Keratinocyte (primary cell): ENCODE measurements around the gene SMAD3. TPM values are rescaled to one million over a fixed set of nuclear protein-coding genes. Genes with fewer than 3 reads are reported as not detected.

Experiments used
- DNase-seq: peaks from one replicate; pipeline ENCODE4 v3.0.0-alpha.2; 2011; ENCODE audit warnings: low read depth, missing footprints, low spot score
- FAIRE-seq: peaks from 2 replicates; lab custom pipeline; 2011; peaks lifted over from hg19 to GRCh38; lab: Jason Lieb, UNC
- H2AFZ ChIP-seq: 2 replicates; pipeline ENCODE4 v1.6.0; 2012; ENCODE audit warnings: low read length, control low read depth, inconsistent platforms; ENCODE audit not compliant: control insufficient read depth
- H3K27ac ChIP-seq: 2 replicates; pipeline ENCODE4 v1.5.1; 2011; ENCODE audit warnings: low read length; ENCODE audit not compliant: control insufficient read depth, insufficient read depth
- H3K27me3 ChIP-seq: 3 replicates; pipeline ENCODE4 v1.6.0; 2011; ENCODE audit warnings: low read length; ENCODE audit not compliant: control insufficient read depth, insufficient read depth; ENCODE audit errors: extremely low read depth
- H3K36me3 ChIP-seq, 2 experiments: 2 replicates in 1 of 2; 3 replicates in 1 of 2; pipeline ENCODE4 v1.5.1; 2011; ENCODE audit warnings: low read length in 2 of 2, mild to moderate bottlenecking in 1 of 2; ENCODE audit not compliant: control insufficient read depth in 2 of 2, insufficient read depth in 2 of 2; ENCODE audit errors: extremely low read depth in 1 of 2
- H3K4me1 ChIP-seq: 3 replicates; pipeline ENCODE4 v1.5.1; 2011; ENCODE audit warnings: low read length; ENCODE audit not compliant: control insufficient read depth, insufficient read depth; ENCODE audit errors: extremely low read depth
- H3K4me2 ChIP-seq: 3 replicates; pipeline ENCODE4 v1.6.0; 2011; ENCODE audit warnings: low read depth, low read length; ENCODE audit not compliant: control insufficient read depth, insufficient read depth; ENCODE audit errors: extremely low read depth
- H3K4me3 ChIP-seq, 3 experiments: fragments of 200-600 bp in 1 of 3; sonication (generic) in 1 of 3; 2 replicates in 2 of 3; 3 replicates in 1 of 3; pipeline ENCODE4 v1.5.1; 2011 to 2016; ENCODE audit warnings: low read length in 3 of 3, mild to moderate bottlenecking in 3 of 3, control low read depth in 2 of 3, inconsistent platforms in 1 of 3, low read depth in 1 of 3, mixed read lengths in 1 of 3, mixed run types in 1 of 3, moderate library complexity in 1 of 3; ENCODE audit not compliant: control insufficient read depth in 2 of 3, insufficient read depth in 2 of 3; ENCODE audit errors: extremely low read depth in 1 of 3
- H3K79me2 ChIP-seq: 2 replicates; pipeline ENCODE4 v1.6.0; 2012; ENCODE audit warnings: low read length; ENCODE audit not compliant: control insufficient read depth, insufficient read depth
- H3K9ac ChIP-seq: 3 replicates; pipeline ENCODE4 v1.6.0; 2011; ENCODE audit warnings: low read length; ENCODE audit not compliant: control insufficient read depth, insufficient read depth; ENCODE audit errors: extremely low read depth
- H3K9me1 ChIP-seq: 3 replicates; pipeline ENCODE4 v1.6.0; 2011; ENCODE audit warnings: low read length; ENCODE audit not compliant: control insufficient read depth, insufficient read depth; ENCODE audit errors: extremely low read depth
- H3K9me3 ChIP-seq: 2 replicates; pipeline ENCODE4 v1.5.1; 2012; ENCODE audit warnings: low read depth, low read length; ENCODE audit not compliant: control insufficient read depth
- H4K20me1 ChIP-seq: 3 replicates; pipeline ENCODE4 v1.6.0; 2011; ENCODE audit warnings: low read length; ENCODE audit not compliant: control insufficient read depth, insufficient read depth; ENCODE audit errors: extremely low read depth
- CTCF ChIP-seq, 3 experiments: IDR thresholded peaks in 1 of 3; conservative IDR thresholded peaks in 1 of 3; optimal IDR thresholded peaks in 1 of 3; 2 replicates in 2 of 3; 3 replicates in 1 of 3; pipeline versions ENCODE3 to v1.5.1; 2011; ENCODE audit warnings: low read length in 3 of 3, mild to moderate bottlenecking in 3 of 3, moderate library complexity in 2 of 3, control low read depth in 1 of 3, inconsistent platforms in 1 of 3; ENCODE audit not compliant: insufficient read depth in 2 of 3; ENCODE audit errors: extremely low read depth in 1 of 3
- EZH2 ChIP-seq: IDR thresholded peaks from one replicate; pipeline ENCODE4 v1.6.1; 2012; ENCODE audit warnings: inconsistent platforms, mild to moderate bottlenecking, low read length, moderate library complexity
- dilution Hi-C: fragments of 300-500 bp; cut with MboI; formaldehyde crosslinking; loops from one replicate; pipeline ENCODE4 v1.7.0; 2020; ENCODE audit warnings: low sequenced_read_pairs; ENCODE audit not compliant: extremely low pct_ligation_motif_present
- polyA plus RNA-seq, 5 experiments: library from polyadenylated mRNA; depleted of rRNA in 3 of 5; stranded (reverse) in 3 of 5; stranded (forward) in 1 of 5; unstranded in 1 of 5; fragments of >200 nt; gene quantifications; 1 replicate in 1 of 5; 2 replicates in 3 of 5; 3 replicates in 1 of 5; pipeline versions ENCODE4 v1.2.1 to v1.2.3, GENCODE V29; 2011 to 2012; ENCODE audit warnings: missing spikeins in 2 of 5, low read depth in 1 of 5, low replicate concordance in 1 of 5

The SMAD3 gene
- polyA plus RNA-seq, 1 donor (not counting 4 experiments of a cell fraction or from before 2014, with no cell fraction given), result 33.7 TPM

- Histone ChIP-seq H3K9ac (peak overlapping the region; percentile 76), H3K9me1 (peaks cover 5% of the 10 kb centered on the region), H3K4me1 (peaks cover 83% of the 10 kb centered on the region), H3K4me2 (peak overlapping the region; percentile 46), H3K27ac (peak overlapping the region; percentile 88), H3K9me3 (no peaks in the 10 kb centered on the region), H3K27me3 (no peaks in the 10 kb centered on the region), H3K79me2 (peaks cover 75% of the 10 kb centered on the region), H2AFZ (no peak overlapping the region), H4K20me1 (no peaks in the 10 kb centered on the region), H3K36me3 (peaks cover 13 to 28% of the 10 kb centered on the region in 2 experiments), H3K4me3 (peak overlapping the region in 1 of 3 experiments; percentile 21)
- dilution Hi-C loops, result no loop called here
- DNase-seq, result peak; percentile 90
- peak in 2 of 3 experiments; percentile 2 to 10 for TF ChIP-seq CTCF (optimal IDR thresholded peaks at IDR 0.05 in 1 of 3, IDR thresholded peaks at IDR 0.05 in 1 of 3, conservative IDR thresholded peaks at IDR 0.05 in 1 of 3; ENCODE audit: extremely low read depth in 1 of 3, insufficient read depth in 2 of 3, low read length in 3 of 3)
- TF ChIP-seq EZH2, result no peak
- FAIRE-seq, result peak; percentile 85
These were observed 39.9 kb downstream of the SMAD3 start for GRCh38 chr15:67105065-67105951.

GRCh38 chr15:67105991-67106763 lies 40.8 kb downstream of the SMAD3 start:
- peak overlapping the region; percentile 88 for H3K27ac ChIP-seq
- peaks cover 77% of the 10 kb centered on the region for H3K4me1 ChIP-seq
- no peaks in the 10 kb centered on the region for H3K27me3 ChIP-seq
- TF ChIP-seq CTCF (optimal IDR thresholded peaks at IDR 0.05 in 1 of 3, IDR thresholded peaks at IDR 0.05 in 1 of 3, conservative IDR thresholded peaks at IDR 0.05 in 1 of 3; ENCODE audit: extremely low read depth in 1 of 3, insufficient read depth in 2 of 3, low read length in 3 of 3) (no peak), EZH2 (no peak)
- no peak overlapping the region for H2AFZ ChIP-seq
- H3K9me3 ChIP-seq, result no peaks in the 10 kb centered on the region
- H3K9me1 ChIP-seq, result peaks cover 5% of the 10 kb centered on the region
- peaks cover 11 to 28% of the 10 kb centered on the region in 2 experiments for H3K36me3 ChIP-seq
- H3K4me2 ChIP-seq, result peak overlapping the region; percentile 46
- H3K4me3 ChIP-seq, result peak overlapping the region in 1 of 3 experiments; percentile 21
- peaks cover 76% of the 10 kb centered on the region for H3K79me2 ChIP-seq
- H3K9ac ChIP-seq, result peak overlapping the region; percentile 76
- dilution Hi-C loops, result no loop called here
- no peak for DNase-seq
- FAIRE-seq, result no peak
- no peaks in the 10 kb centered on the region for H4K20me1 ChIP-seq
